ENCODE measurements around the gene SLC1A2. TPM values are rescaled to one million over a fixed set of nuclear protein-coding genes. Genes with fewer than 3 reads are reported as not detected.

Gene SLC1A2
- total RNA-seq, 2 donors from 2014 or later: 7.1 to 13.5 TPM

DNA sequence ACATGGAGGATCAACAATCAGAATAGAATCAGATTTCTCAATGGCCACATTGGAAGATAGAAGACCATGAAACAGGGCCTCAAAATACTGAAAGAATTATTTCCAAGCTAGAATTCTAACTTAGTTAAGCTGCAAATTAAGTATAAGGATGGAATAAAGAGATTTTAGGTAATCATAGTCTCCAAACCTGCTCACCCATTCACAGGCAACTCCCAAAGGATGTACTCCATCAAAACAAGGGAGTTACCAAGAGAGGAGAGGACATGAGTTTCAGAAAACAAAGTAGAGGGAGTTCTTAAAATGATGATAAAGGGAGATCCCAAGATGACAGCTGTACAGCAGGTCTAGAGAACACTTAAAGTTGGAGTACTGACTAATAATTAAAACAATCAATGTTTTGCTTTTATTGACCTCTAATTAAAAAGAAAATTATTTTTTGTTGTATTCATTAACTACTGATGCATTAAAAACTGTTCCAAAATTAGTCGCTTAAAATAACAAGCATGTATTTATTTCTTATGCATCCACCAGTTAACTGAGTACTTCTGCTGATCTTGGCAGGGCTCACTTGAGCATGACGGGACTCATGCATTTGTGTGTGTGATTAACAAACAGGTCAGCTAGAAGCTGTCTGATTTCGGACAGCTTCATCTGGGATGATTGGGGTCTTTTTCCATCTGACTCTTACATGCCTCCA lies 184.8 kb downstream of the SLC1A2 start:
- Mint-ChIP-seq H3K4me1 (peaks cover 8% of the 10 kb centered on the region), H3K27me3 (ENCODE audit: insufficient read depth) (peaks cover 15% of the 10 kb centered on the region), H3K36me3 (ENCODE audit: low read depth) (no peaks in the 10 kb centered on the region), H3K27ac (no peak overlapping the region), H3K4me3 (no peak overlapping the region), H3K9me3 (peaks cover 8% of the 10 kb centered on the region)
- 92 to 100% methylated on average over 1 to 3 of the region's 3 CpGs for WGBS, 2 experiments (ENCODE audit: insufficient coverage in 1 of 2, insufficient read length in 1 of 2)
- Histone ChIP-seq H3K4me3 (ENCODE audit: low read length) (no peak overlapping the region), H3K27ac (ENCODE audit: low read depth, low read length) (no peak overlapping the region), H3K9me3 (ENCODE audit: control insufficient read depth, low read length) (peaks cover 4% of the 10 kb centered on the region), H3K9ac (ENCODE audit: extremely low read depth, low read length, poor library complexity, severe bottlenecking) (no peak overlapping the region), H3K36me3 (ENCODE audit: control insufficient read depth, insufficient read depth, low read length) (no peaks in the 10 kb centered on the region), H3K27me3 (ENCODE audit: control insufficient read depth, insufficient read depth, low read length, poor library complexity, severe bottlenecking) (no peaks in the 10 kb centered on the region), H3K4me1 (ENCODE audit: control insufficient read depth, insufficient read depth, low read length) (no peaks in the 10 kb centered on the region)
- DNase-seq: no peak
- TF ChIP-seq CTCF (conservative IDR thresholded peaks at IDR 0.05): no peak

- Mint-ChIP-seq H3K9me3 (peaks cover 8% of the 10 kb centered on the region), H3K36me3 (ENCODE audit: low read depth) (no peaks in the 10 kb centered on the region)
Measured at GRCh38 chr11:35233518-35233917, 185.8 kb downstream of the SLC1A2 start.

DNA sequence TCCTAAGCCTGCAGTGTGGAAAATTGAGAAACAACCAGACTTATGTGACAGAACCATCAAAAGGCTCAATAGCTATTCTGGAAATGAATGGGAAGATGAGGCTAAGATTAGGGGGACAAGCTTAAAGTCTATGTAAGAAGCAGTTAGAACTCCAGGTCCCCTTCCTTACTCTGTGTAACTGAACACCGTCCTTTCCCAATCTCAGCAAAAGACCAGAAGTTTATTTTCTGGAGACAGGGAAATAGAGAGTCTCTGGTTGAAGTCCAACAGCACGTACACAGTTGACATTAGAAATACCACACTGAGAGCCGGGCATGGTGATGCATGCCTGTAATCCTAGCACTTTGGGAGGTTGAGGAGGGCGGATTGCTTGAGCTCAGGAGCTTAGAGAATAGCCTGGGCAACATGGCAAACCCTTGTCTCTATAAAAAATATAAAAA lies 186.4 kb downstream of the SLC1A2 start:
- H3K27me3 ChIP-seq (ENCODE audit: control insufficient read depth, insufficient read depth, low read length, poor library complexity, severe bottlenecking): no peaks in the 10 kb centered on the region
- H3K36me3 Mint-ChIP-seq (ENCODE audit: low read depth): no peaks in the 10 kb centered on the region
- peaks cover 8% of the 10 kb centered on the region for H3K9me3 Mint-ChIP-seq
- H3K9me3 ChIP-seq (ENCODE audit: control insufficient read depth, low read length): peaks cover 4% of the 10 kb centered on the region
- no peak overlapping the region for H3K4me3 ChIP-seq (ENCODE audit: low read length)
- H3K27ac ChIP-seq (ENCODE audit: low read depth, low read length): no peak overlapping the region
- H3K27ac Mint-ChIP-seq: no peak overlapping the region
- no peaks in the 10 kb centered on the region for H3K4me1 Mint-ChIP-seq
- TF ChIP-seq CTCF (conservative IDR thresholded peaks at IDR 0.05): no peak
- no peaks in the 10 kb centered on the region for H3K36me3 ChIP-seq (ENCODE audit: control insufficient read depth, insufficient read depth, low read length)
- peaks cover 19% of the 10 kb centered on the region for H3K27me3 Mint-ChIP-seq (ENCODE audit: insufficient read depth)
- no peak overlapping the region for H3K4me3 Mint-ChIP-seq
- DNase-seq: no peak
- WGBS, 2 experiments (ENCODE audit: insufficient coverage in 1 of 2, insufficient read length in 1 of 2): 93 to 95% methylated on average over 3 to 4 of the region's 4 CpGs
- H3K4me1 ChIP-seq (ENCODE audit: control insufficient read depth, insufficient read depth, low read length): no peaks in the 10 kb centered on the region
- no peak overlapping the region for H3K9ac ChIP-seq (ENCODE audit: extremely low read depth, low read length, poor library complexity, severe bottlenecking)

More at GRCh38 chr11:35233518-35233917, 185.8 kb downstream of the SLC1A2 start:
- TF ChIP-seq CTCF (conservative IDR thresholded peaks at IDR 0.05): no peak
- H3K9me3 ChIP-seq (ENCODE audit: control insufficient read depth, low read length): peaks cover 4% of the 10 kb centered on the region
- H3K36me3 ChIP-seq (ENCODE audit: control insufficient read depth, insufficient read depth, low read length): no peaks in the 10 kb centered on the region
- Mint-ChIP-seq H3K4me3 (no peak overlapping the region), H3K4me1 (peaks cover 1% of the 10 kb centered on the region), H3K27me3 (ENCODE audit: insufficient read depth) (peaks cover 19% of the 10 kb centered on the region), H3K27ac (no peak overlapping the region)
- no peaks in the 10 kb centered on the region for H3K27me3 ChIP-seq (ENCODE audit: control insufficient read depth, insufficient read depth, low read length, poor library complexity, severe bottlenecking)
- H3K4me3 ChIP-seq (ENCODE audit: low read length): no peak overlapping the region
- no peaks in the 10 kb centered on the region for H3K4me1 ChIP-seq (ENCODE audit: control insufficient read depth, insufficient read depth, low read length)
- no peak for DNase-seq
- H3K27ac ChIP-seq (ENCODE audit: low read depth, low read length): no peak overlapping the region
- WGBS, 2 experiments (ENCODE audit: insufficient coverage in 1 of 2, insufficient read length in 1 of 2): 90 to 100% methylated on average over 1 of the region's 1 CpG
- H3K9ac ChIP-seq (ENCODE audit: extremely low read depth, low read length, poor library complexity, severe bottlenecking): no peak overlapping the region
